HEK293T (cell line): Measurements from ENCODE around the gene KAT2B.

Experiments
- ARNT ChIP-seq: fragments of 450-650 bp; IDR thresholded peaks from 2 replicates; pipeline ENCODE4 v1.6.1; 2017; ENCODE audit warnings: mild to moderate bottlenecking
- CTBP1 ChIP-seq: fragments of 450-650 bp; IDR thresholded peaks from 2 replicates; pipeline ENCODE4 v1.6.1; 2016; ENCODE audit warnings: borderline replicate concordance
- FOXA1 ChIP-seq: fragments of 450-650 bp; IDR thresholded peaks from 2 replicates; pipeline ENCODE4 v1.6.1; 2016; ENCODE audit warnings: mild to moderate bottlenecking
- FOXK2 ChIP-seq: fragments of 450-650 bp; IDR thresholded peaks from 2 replicates; pipeline ENCODE4 v1.6.1; 2016; ENCODE audit warnings: mild to moderate bottlenecking
- FOXM1 ChIP-seq: fragments of 450-650 bp; IDR thresholded peaks from 2 replicates; pipeline ENCODE4 v1.6.1; 2017; ENCODE audit warnings: mild to moderate bottlenecking, borderline replicate concordance

DNA sequence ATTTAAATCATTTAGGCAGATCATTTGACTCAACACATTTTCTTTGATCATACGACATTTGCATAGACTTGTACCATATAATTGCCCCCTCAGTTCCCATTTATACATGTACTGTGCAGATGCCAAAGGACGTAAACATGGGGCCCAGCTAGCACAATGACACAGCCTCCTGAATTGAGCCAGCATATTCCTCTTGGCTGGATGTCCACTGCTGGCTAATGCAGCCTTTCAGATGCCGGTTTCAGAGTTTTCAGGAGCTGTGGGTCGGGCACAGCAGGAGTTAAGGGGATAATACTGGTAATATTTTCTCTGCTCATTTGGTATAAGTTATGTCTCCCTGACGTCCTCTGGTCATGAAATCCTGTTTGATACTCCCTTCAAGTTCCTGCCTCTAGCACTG, 39.4 kb downstream of the KAT2B start:
- TF ChIP-seq FOXK2 (no peak), ARNT (no peak), FOXA1 (no peak), CTBP1 (no peak), FOXM1 (no peak)
